IPS-15b (cell line): Measurements from ENCODE around the gene AUTS2.

Source experiments
- H3K27me3 ChIP-seq: one replicate; pipeline ENCODE4 v1.6.1; 2013; ENCODE audit warnings: low read length; ENCODE audit not compliant: control insufficient read depth, insufficient read depth
- H3K36me3 ChIP-seq: one replicate; pipeline ENCODE4 v1.6.1; 2013; ENCODE audit warnings: low read length; ENCODE audit not compliant: control insufficient read depth, insufficient read depth
- H3K4me1 ChIP-seq: one replicate; pipeline ENCODE4 v1.6.1; 2013; ENCODE audit warnings: mild to moderate bottlenecking, low read length; ENCODE audit not compliant: control insufficient read depth, insufficient read depth
- H3K4me3 ChIP-seq: one replicate; pipeline ENCODE4 v1.5.1; 2013; ENCODE audit warnings: low read depth, low read length
- H3K9ac ChIP-seq: one replicate; pipeline ENCODE4 v1.6.1; 2013; ENCODE audit warnings: low read depth, mild to moderate bottlenecking, low read length
- H3K9me3 ChIP-seq: one replicate; pipeline ENCODE4 v1.6.1; 2013; ENCODE audit warnings: mild to moderate bottlenecking, low read length; ENCODE audit not compliant: control insufficient read depth, insufficient read depth

The AUTS2 gene

GRCh38 chr7:69696686-69697685 is 98.7 kb downstream of the AUTS2 start:
- Histone ChIP-seq H3K27me3 (no peaks in the 10 kb centered on the region), H3K9ac (no peak overlapping the region), H3K4me1 (no peaks in the 10 kb centered on the region), H3K36me3 (no peaks in the 10 kb centered on the region), H3K9me3 (no peaks in the 10 kb centered on the region), H3K4me3 (no peak overlapping the region)

GRCh38 chr7:69698109-69698825 is 100.0 kb downstream of the AUTS2 start:
- H3K9ac ChIP-seq: no peak overlapping the region
- no peaks in the 10 kb centered on the region for H3K4me1 ChIP-seq
- no peaks in the 10 kb centered on the region for H3K36me3 ChIP-seq
- H3K4me3 ChIP-seq: no peak overlapping the region
- no peaks in the 10 kb centered on the region for H3K9me3 ChIP-seq
- H3K27me3 ChIP-seq: no peaks in the 10 kb centered on the region

GRCh38 chr7:69699931-69700330 is 101.7 kb downstream of the AUTS2 start:
- Histone ChIP-seq H3K27me3 (no peaks in the 10 kb centered on the region), H3K9me3 (no peaks in the 10 kb centered on the region), H3K36me3 (no peaks in the 10 kb centered on the region), H3K4me1 (no peaks in the 10 kb centered on the region), H3K9ac (no peak overlapping the region), H3K4me3 (no peak overlapping the region)

GRCh38 chr7:69700331-69700730 is 102.1 kb downstream of the AUTS2 start:
- no peak overlapping the region for H3K4me3 ChIP-seq
- H3K9ac ChIP-seq: no peak overlapping the region
- no peaks in the 10 kb centered on the region for H3K27me3 ChIP-seq
- H3K36me3 ChIP-seq: no peaks in the 10 kb centered on the region
- H3K4me1 ChIP-seq: no peaks in the 10 kb centered on the region
- no peaks in the 10 kb centered on the region for H3K9me3 ChIP-seq

- H3K4me1 ChIP-seq: no peaks in the 10 kb centered on the region
- H3K4me3 ChIP-seq: no peak overlapping the region
Observed at GRCh38 chr7:69701288-69701687, 103.0 kb downstream of the AUTS2 start.

GRCh38 chr7:69702357-69702756 is 104.1 kb downstream of the AUTS2 start:
- Histone ChIP-seq H3K4me3 (no peak overlapping the region), H3K9ac (no peak overlapping the region), H3K9me3 (no peaks in the 10 kb centered on the region), H3K4me1 (no peaks in the 10 kb centered on the region), H3K27me3 (no peaks in the 10 kb centered on the region), H3K36me3 (no peaks in the 10 kb centered on the region)

More at GRCh38 chr7:69701288-69701687, 103.0 kb downstream of the AUTS2 start:
- H3K9ac ChIP-seq: no peak overlapping the region
- no peaks in the 10 kb centered on the region for H3K27me3 ChIP-seq
- no peaks in the 10 kb centered on the region for H3K9me3 ChIP-seq
- no peaks in the 10 kb centered on the region for H3K36me3 ChIP-seq

GRCh38 chr7:69703099-69703498 is 104.8 kb downstream of the AUTS2 start:
- Histone ChIP-seq H3K4me3 (no peak overlapping the region), H3K4me1 (no peaks in the 10 kb centered on the region), H3K9me3 (no peaks in the 10 kb centered on the region), H3K9ac (no peak overlapping the region), H3K27me3 (no peaks in the 10 kb centered on the region), H3K36me3 (no peaks in the 10 kb centered on the region)

GRCh38 chr7:69706070-69706469 is 107.8 kb downstream of the AUTS2 start:
- Histone ChIP-seq H3K9me3 (no peaks in the 10 kb centered on the region), H3K27me3 (no peaks in the 10 kb centered on the region), H3K4me1 (peaks cover 17% of the 10 kb centered on the region), H3K36me3 (no peaks in the 10 kb centered on the region), H3K4me3 (no peak overlapping the region), H3K9ac (no peak overlapping the region)

GRCh38 chr7:69708857-69709256 is 110.6 kb downstream of the AUTS2 start:
- Histone ChIP-seq H3K9me3 (no peaks in the 10 kb centered on the region), H3K27me3 (no peaks in the 10 kb centered on the region), H3K9ac (no peak overlapping the region), H3K4me3 (no peak overlapping the region), H3K36me3 (no peaks in the 10 kb centered on the region), H3K4me1 (peaks cover 22% of the 10 kb centered on the region)

- Histone ChIP-seq H3K9me3 (no peaks in the 10 kb centered on the region), H3K27me3 (no peaks in the 10 kb centered on the region), H3K4me1 (peaks cover 22% of the 10 kb centered on the region), H3K4me3 (no peak overlapping the region), H3K9ac (no peak overlapping the region), H3K36me3 (no peaks in the 10 kb centered on the region)
Observed at GRCh38 chr7:69710768-69711438, 112.6 kb downstream of the AUTS2 start.

- H3K9me3 ChIP-seq: no peaks in the 10 kb centered on the region
- no peak overlapping the region for H3K9ac ChIP-seq
- no peaks in the 10 kb centered on the region for H3K27me3 ChIP-seq
- H3K4me1 ChIP-seq: peaks cover 16% of the 10 kb centered on the region
- no peak overlapping the region for H3K4me3 ChIP-seq
- no peaks in the 10 kb centered on the region for H3K36me3 ChIP-seq
Observed at GRCh38 chr7:69714886-69715576, 116.8 kb downstream of the AUTS2 start.
